H1 (cell line): Measurements from ENCODE around the gene CUX1. TPM values are rescaled to one million over a fixed set of nuclear protein-coding genes. Genes with fewer than 3 reads are reported as not detected.

Experiments
- PHF8 ChIP-seq: fragments of 200-600 bp; sonication (generic); conservative IDR thresholded peaks from 2 replicates; pipeline ENCODE4 v1.7.1; 2012; ENCODE audit warnings: low read depth, mild to moderate bottlenecking, inconsistent platforms, low read length, moderate library complexity
- SAP30 ChIP-seq: fragments of 300-600 bp; sonication (generic); IDR thresholded peaks from 2 replicates; pipeline ENCODE4 v1.7.1; 2012; ENCODE audit warnings: low read length, moderate library complexity, mild to moderate bottlenecking, inconsistent platforms; ENCODE audit not compliant: insufficient read depth, insufficient replicate concordance
- polyA plus RNA-seq, 7 experiments: library from polyadenylated mRNA; depleted of rRNA in 3 of 7; stranded (reverse) in 5 of 7; unstranded in 2 of 7; fragments of >200 nt in 5 of 7; fragments of 200-250 nt in 2 of 7; gene quantifications; 1 replicate in 5 of 7; 2 replicates in 1 of 7; 4 replicates in 1 of 7; pipeline versions ENCODE4 v1.2.1 to v1.2.3, GENCODE V29; 2011 to 2013; ENCODE audit warnings: missing spikeins in 2 of 7, mixed read lengths in 2 of 7
- total RNA-seq: library from RNA; stranded (reverse); fragmentation: NEBNext Ultra II Directional; extraction: Animal tissue kit (Norgen Biotek cat#: 25700); gene quantifications from 2 replicates; pipeline ENCODE4 v1.2.1, GENCODE V29; 2021

CUX1 gene
- total and polyA plus RNA-seq, 2 of the 8 experiments (the other 6 are each of a cell fraction or from before 2014, with no cell fraction given), result 21.6 to 65.9 TPM

DNA sequence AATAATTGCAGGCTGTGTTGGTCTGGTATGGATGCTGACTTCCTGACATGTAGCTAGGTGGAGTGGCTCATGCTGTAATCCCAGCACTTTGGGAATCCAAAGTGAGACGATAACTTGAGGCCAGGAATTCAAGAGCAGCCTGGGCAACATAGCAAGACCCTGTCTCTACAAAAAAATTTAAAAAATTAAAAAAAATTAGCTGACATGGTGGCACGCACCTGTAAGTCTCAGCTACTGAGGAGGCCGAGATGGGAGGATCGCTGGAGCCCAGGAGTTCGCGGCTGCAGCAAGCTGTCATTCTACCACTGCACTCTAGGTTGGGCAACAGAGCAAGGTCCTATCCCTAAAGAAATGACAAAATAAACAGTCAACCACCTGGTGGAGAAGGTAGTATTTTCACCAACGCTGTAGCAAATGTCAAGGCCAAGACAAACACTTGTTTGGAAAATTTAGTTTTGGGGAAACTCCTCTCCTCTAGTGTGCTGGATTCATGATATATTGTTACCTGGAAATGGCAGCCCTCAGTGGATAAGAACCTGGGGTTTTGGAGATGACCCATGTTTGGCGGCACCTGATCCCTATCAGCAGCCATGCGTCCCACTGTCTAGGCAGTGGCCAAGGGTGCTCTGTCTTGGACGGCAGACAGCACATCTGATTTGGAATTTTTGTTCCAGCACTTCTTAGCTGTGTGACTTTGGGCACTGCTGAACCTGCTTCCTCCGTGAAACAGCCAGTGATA is 29.5 kb downstream of the CUX1 start (continued):
- TF ChIP-seq PHF8 (no peak), SAP30 (no peak)
